Breast epithelium (tissue), 4 donors: ENCODE data around the gene TUFT1. TPM values are rescaled to one million over a fixed set of nuclear protein-coding genes. Genes with fewer than 3 reads are reported as not detected.

Experiments used
- DNase-seq, 2 donors: peaks; one replicate each; pipeline ENCODE4 v3.0.0-alpha.2; 2019; ENCODE audit warnings: low spot score in 2 of 2
- H3K27ac ChIP-seq, 2 donors: fragments of 200-600 bp; sonication (generic) in 1 of 2; one replicate each; pipeline ENCODE4 v1.5.1; 2016 to 2019; ENCODE audit warnings: mild to moderate bottlenecking in 1 of 2
- H3K27me3 ChIP-seq, 2 donors: fragments of 200-600 bp; sonication (generic) in 1 of 2; one replicate each; pipeline versions ENCODE4 v1.5.1 to v1.6.0; 2017 to 2019; ENCODE audit warnings: control low read depth in 1 of 2, mild to moderate bottlenecking in 1 of 2
- H3K36me3 ChIP-seq: fragments of 200-600 bp; one replicate; pipeline ENCODE4 v1.5.1; 2019
- H3K4me1 ChIP-seq, 2 donors: fragments of 200-600 bp; sonication (generic); one replicate each; pipeline ENCODE4 v1.5.1; 2016 to 2019; ENCODE audit warnings: control low read depth in 1 of 2
- H3K4me3 ChIP-seq, 3 donors: fragments of 200-600 bp; sonication (generic); 1 replicate in 2 of 3; 2 replicates in 1 of 3; pipeline ENCODE4 v1.5.1; 2016 to 2019; ENCODE audit warnings: mild to moderate bottlenecking in 3 of 3, moderate library complexity in 2 of 3
- H3K9me3 ChIP-seq, 2 donors: fragments of 200-600 bp; sonication (generic) in 1 of 2; one replicate each; pipeline ENCODE4 v1.5.1; 2016 to 2019; ENCODE audit warnings: control low read depth in 1 of 2
- POLR2A ChIP-seq: fragments of 450-650 bp; IDR thresholded peaks from one replicate; pipeline ENCODE4 v1.6.1; 2016; ENCODE audit warnings: antibody characterized with exemption, mild to moderate bottlenecking, moderate library complexity
- POLR2AphosphoS5 ChIP-seq, 3 donors: sonication (generic); formaldehyde crosslinking; IDR thresholded peaks; one replicate each; pipeline ENCODE4 v1.6.1; 2017; ENCODE audit warnings: antibody characterized with exemption in 3 of 3
- intact Hi-C: fragments of 100-400 bp; cut with DNase I; formaldehyde crosslinking; loops from one replicate; pipeline ENCODE4 v1.15.1; 2023; ENCODE audit warnings: low total_unique reads
- total RNA-seq, 3 donors: library from RNA; depleted of rRNA; stranded (reverse); fragments of >200 nt; gene quantifications; one replicate each; pipeline ENCODE4 v1.1.0, GENCODE V29; 2016
- TF ChIP-seq, protein P1 (sequence below), 3 donors: fragments of 450-650 bp; IDR thresholded peaks; one replicate each; pipeline ENCODE4 v1.5.1; 2016 to 2017; ENCODE audit warnings: antibody characterized with exemption in 3 of 3, mild to moderate bottlenecking in 3 of 3, moderate library complexity in 3 of 3

The TUFT1 gene
- total RNA-seq, 3 donors from 2014 or later = 7.2 to 21.2 (median 13.4) TPM

DNA sequence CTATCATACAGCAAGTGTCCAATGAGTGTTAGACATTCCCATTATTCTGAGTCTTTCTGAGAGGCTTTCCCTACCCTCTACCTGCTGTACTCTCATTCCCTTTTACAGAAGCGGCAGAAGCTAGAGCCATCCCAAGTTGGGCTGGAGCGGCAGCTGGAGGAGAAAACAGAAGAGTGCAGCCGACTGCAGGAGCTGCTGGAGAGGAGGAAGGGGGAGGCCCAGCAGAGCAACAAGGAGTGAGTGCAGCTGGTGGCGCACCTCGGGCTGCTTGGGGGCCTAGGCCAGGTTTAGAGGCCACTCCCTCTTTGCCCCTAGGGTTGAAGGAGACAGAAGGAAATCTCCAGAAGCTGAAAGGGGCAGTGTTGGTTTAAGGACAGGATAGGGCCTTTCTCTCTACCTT, 16.8 kb upstream of the TUFT1 start:
- Histone ChIP-seq H3K4me3 (no peak overlapping the region), H3K36me3 (no peaks in the 10 kb centered on the region), H3K27ac (no peak overlapping the region), H3K9me3 (no peaks in the 10 kb centered on the region), H3K4me1 (no peaks in the 10 kb centered on the region), H3K27me3 (no peaks in the 10 kb centered on the region)
- no peak for TF ChIP-seq POLR2AphosphoS5 (IDR thresholded peaks at IDR 0.05)
- no peak for DNase-seq
- intact Hi-C loops = no loop called here

DNA sequence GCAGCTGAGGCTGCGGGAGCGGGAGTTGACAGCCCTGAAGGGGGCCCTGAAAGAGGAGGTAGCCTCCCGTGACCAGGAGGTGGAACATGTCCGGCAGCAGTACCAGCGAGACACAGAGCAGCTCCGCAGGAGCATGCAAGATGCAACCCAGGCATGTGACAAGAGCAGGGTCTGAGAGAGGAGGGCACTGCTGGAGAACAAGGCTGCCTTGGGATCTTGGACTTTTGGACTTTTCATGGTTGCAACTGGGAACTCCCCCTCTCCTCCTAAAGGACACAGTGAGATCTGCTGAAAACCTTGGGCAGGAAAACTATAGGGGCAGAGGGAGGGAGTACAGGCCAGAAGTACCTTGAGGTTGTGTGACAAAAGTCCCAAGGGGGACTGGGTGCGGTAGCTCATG, 15.4 kb upstream of the TUFT1 start:
- intact Hi-C loops = no loop called here
- DNase-seq = no peak
- no peak overlapping the region for H3K27ac ChIP-seq
- no peak overlapping the region for H3K4me3 ChIP-seq
- no peak for TF ChIP-seq POLR2AphosphoS5 (IDR thresholded peaks at IDR 0.05)
- TF ChIP-seq, protein P1, sequence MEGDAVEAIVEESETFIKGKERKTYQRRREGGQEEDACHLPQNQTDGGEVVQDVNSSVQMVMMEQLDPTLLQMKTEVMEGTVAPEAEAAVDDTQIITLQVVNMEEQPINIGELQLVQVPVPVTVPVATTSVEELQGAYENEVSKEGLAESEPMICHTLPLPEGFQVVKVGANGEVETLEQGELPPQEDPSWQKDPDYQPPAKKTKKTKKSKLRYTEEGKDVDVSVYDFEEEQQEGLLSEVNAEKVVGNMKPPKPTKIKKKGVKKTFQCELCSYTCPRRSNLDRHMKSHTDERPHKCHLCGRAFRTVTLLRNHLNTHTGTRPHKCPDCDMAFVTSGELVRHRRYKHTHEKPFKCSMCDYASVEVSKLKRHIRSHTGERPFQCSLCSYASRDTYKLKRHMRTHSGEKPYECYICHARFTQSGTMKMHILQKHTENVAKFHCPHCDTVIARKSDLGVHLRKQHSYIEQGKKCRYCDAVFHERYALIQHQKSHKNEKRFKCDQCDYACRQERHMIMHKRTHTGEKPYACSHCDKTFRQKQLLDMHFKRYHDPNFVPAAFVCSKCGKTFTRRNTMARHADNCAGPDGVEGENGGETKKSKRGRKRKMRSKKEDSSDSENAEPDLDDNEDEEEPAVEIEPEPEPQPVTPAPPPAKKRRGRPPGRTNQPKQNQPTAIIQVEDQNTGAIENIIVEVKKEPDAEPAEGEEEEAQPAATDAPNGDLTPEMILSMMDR (IDR thresholded peaks at IDR 0.05) = no peak
- no peak for TF ChIP-seq POLR2A
- no peaks in the 10 kb centered on the region for H3K4me1 ChIP-seq
- no peaks in the 10 kb centered on the region for H3K27me3 ChIP-seq
- H3K36me3 ChIP-seq = no peaks in the 10 kb centered on the region
- no peaks in the 10 kb centered on the region for H3K9me3 ChIP-seq

DNA sequence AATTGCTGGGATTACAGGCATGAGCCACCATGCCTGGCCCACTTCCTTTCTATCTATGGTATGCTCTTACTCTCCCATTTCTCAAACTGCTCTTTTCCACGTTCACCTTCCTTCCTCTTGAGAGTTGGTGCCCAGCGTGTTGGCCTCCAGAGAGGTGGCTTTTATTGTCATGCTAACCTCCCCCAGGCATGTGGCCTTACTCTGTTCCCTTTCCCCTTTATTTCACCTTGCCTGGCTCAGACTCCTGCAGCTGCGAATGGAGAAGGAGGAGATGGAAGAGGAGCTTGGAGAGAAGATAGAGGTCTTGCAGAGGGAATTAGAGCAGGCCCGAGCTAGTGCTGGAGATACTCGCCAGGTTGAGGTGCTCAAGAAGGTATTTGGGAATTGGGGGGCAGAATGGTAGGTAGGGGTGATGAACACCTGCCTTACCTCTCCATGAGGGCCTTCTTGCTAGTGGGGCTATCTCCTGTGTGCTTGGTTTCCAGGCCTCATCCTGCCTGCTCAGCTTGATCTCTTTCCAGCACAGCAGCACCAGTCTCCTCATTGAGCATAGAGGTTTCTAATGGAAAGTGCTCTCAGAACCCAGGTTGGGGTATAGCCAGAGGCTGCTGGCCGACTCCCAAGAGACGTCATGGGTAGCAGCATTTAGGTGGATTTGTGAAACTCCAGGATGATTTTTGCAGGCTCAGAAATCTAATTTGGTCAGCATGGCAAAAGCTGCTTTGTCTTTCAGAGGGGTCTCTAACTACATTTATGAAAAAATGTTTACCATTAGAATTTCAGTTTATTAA, 13.2 kb upstream of the TUFT1 start:
- H3K36me3 ChIP-seq = no peaks in the 10 kb centered on the region
- DNase-seq = no peak
- no peak overlapping the region for H3K27ac ChIP-seq
- TF ChIP-seq POLR2AphosphoS5 (IDR thresholded peaks at IDR 0.05) (no peak), POLR2A (no peak)
- TF ChIP-seq, protein P1 (IDR thresholded peaks at IDR 0.05) = no peak
- H3K27me3 ChIP-seq = no peaks in the 10 kb centered on the region
- intact Hi-C loops = no loop called here
- H3K4me3 ChIP-seq = no peak overlapping the region
- no peaks in the 10 kb centered on the region for H3K9me3 ChIP-seq
- H3K4me1 ChIP-seq = no peaks in the 10 kb centered on the region

DNA sequence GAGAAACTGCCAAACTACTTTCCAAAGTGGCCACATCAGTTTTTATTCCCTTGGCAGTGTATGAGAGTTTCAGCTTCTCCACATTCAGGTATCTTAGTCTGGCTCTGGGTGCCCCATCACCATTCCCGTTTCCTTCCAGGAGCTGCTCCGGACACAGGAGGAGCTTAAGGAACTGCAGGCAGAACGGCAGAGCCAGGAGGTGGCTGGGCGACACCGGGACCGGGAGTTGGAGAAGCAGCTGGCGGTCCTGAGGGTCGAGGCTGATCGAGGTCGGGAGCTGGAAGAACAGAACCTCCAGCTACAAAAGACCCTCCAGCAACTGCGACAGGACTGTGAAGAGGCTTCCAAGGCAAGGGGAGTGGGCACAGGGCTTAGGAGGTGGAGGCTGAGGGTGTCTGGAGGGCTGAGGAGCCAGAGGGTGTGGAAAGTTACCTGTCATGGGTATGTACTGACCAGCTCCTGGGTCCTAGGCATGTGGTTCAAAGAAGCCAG, 10.9 kb upstream of the TUFT1 start:
- no peak overlapping the region for H3K27ac ChIP-seq
- H3K9me3 ChIP-seq = no peaks in the 10 kb centered on the region
- no peak overlapping the region for H3K4me3 ChIP-seq
- intact Hi-C loops = no loop called here
- TF ChIP-seq POLR2AphosphoS5 (IDR thresholded peaks at IDR 0.05) = no peak
- TF ChIP-seq, protein P1 (IDR thresholded peaks at IDR 0.05) = no peak
- TF ChIP-seq POLR2A = no peak
- DNase-seq = no peak
- H3K27me3 ChIP-seq = no peaks in the 10 kb centered on the region
- no peaks in the 10 kb centered on the region for H3K4me1 ChIP-seq
- H3K36me3 ChIP-seq = no peaks in the 10 kb centered on the region

DNA sequence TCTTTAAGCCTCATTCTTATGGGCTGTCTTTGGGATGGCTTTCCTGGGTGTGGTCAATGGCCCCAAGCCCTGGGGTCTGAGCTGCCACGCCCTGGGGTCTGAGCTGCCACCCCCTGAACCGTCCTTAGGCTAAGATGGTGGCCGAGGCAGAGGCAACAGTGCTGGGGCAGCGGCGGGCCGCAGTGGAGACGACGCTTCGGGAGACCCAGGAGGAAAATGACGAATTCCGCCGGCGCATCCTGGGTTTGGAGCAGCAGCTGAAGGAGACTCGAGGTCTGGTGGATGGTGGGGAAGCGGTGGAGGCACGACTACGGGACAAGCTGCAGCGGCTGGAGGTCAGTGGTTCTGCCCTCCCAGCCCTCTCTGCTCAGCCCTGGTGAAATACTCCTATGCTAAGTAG, 10.3 kb upstream of the TUFT1 start:
- no peak for DNase-seq
- Histone ChIP-seq H3K4me1 (no peaks in the 10 kb centered on the region), H3K27me3 (no peaks in the 10 kb centered on the region), H3K27ac (no peak overlapping the region), H3K4me3 (no peak overlapping the region), H3K36me3 (no peaks in the 10 kb centered on the region), H3K9me3 (no peaks in the 10 kb centered on the region)
- intact Hi-C loops = no loop called here
- TF ChIP-seq POLR2AphosphoS5 (IDR thresholded peaks at IDR 0.05) = no peak
- TF ChIP-seq POLR2A = no peak
- TF ChIP-seq, protein P1 (IDR thresholded peaks at IDR 0.05) = no peak
